Epithelial cell of proximal tubule (primary cell): Measurements from ENCODE around the gene SELE. TPM values are rescaled to one million over a fixed set of nuclear protein-coding genes. Genes with fewer than 3 reads are reported as not detected.

Experiments
- DNase-seq: peaks from one replicate; pipeline ENCODE4 v3.0.0-alpha.2; 2011; ENCODE audit warnings: low read depth
- H3K4me3 ChIP-seq: 2 replicates; pipeline ENCODE4 v1.5.1; 2011; ENCODE audit warnings: low read depth, mild to moderate bottlenecking, low read length
- total RNA-seq: library from RNA; depleted of rRNA; stranded (reverse); fragments of >200 nt; gene quantifications from 2 replicates; pipeline ENCODE4 v1.2.3, GENCODE V29; 2015
- TF ChIP-seq, protein P1 (sequence below): conservative IDR thresholded peaks from 2 replicates; pipeline ENCODE4 v1.5.1; 2012; ENCODE audit warnings: low read depth, mild to moderate bottlenecking, low read length

Gene SELE
- not detected in 2 replicates for total RNA-seq

DNA sequence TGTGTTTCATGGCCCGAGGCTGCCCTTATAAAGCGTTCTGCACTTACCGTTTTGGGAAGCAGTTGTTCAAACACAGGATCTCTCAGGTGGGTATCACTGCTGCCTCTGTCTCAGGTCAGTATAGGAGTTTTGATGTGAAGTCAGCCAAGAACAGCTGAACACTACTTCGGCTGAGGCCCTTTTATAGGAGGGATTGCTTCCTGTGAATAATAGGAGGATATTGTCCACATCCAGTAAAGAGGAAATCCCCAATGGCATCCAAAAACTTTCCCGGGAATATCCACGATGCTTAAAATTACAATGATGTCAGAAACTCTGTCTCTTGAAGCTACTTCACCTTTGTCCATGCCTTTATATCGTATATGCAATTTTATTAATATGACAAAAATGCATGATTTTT lies at the start of gene SELE:
Gene SELE, minus strand, starts transcription at position 156 of the 400 bp plus-strand sequence. CDS start 467 bp downstream, outside the sequence.
- TF ChIP-seq, protein P1, sequence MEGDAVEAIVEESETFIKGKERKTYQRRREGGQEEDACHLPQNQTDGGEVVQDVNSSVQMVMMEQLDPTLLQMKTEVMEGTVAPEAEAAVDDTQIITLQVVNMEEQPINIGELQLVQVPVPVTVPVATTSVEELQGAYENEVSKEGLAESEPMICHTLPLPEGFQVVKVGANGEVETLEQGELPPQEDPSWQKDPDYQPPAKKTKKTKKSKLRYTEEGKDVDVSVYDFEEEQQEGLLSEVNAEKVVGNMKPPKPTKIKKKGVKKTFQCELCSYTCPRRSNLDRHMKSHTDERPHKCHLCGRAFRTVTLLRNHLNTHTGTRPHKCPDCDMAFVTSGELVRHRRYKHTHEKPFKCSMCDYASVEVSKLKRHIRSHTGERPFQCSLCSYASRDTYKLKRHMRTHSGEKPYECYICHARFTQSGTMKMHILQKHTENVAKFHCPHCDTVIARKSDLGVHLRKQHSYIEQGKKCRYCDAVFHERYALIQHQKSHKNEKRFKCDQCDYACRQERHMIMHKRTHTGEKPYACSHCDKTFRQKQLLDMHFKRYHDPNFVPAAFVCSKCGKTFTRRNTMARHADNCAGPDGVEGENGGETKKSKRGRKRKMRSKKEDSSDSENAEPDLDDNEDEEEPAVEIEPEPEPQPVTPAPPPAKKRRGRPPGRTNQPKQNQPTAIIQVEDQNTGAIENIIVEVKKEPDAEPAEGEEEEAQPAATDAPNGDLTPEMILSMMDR = no peak
- DNase-seq = no peak
- H3K4me3 ChIP-seq = no peak within 1 kb of the TSS

GRCh38 chr1:169782596-169782995 lies 48.7 kb upstream of the SELE start:
- TF ChIP-seq, protein P1 = no peak
- DNase-seq = no peak
- no peak overlapping the region for H3K4me3 ChIP-seq

- no peak overlapping the region for H3K4me3 ChIP-seq
- peak; percentile 41 for DNase-seq
- TF ChIP-seq, protein P1 = no peak
Observed at GRCh38 chr1:169779970-169780369, 46.1 kb upstream of the SELE start.

GRCh38 chr1:169779150-169779549 lies 45.3 kb upstream of the SELE start:
- TF ChIP-seq, protein P1 = no peak
- DNase-seq = no peak
- H3K4me3 ChIP-seq = no peak overlapping the region

GRCh38 chr1:169776440-169776839 lies 42.6 kb upstream of the SELE start:
- H3K4me3 ChIP-seq = no peak overlapping the region
- TF ChIP-seq, protein P1 = no peak
- DNase-seq = no peak

- H3K4me3 ChIP-seq = no peak overlapping the region
- no peak for DNase-seq
- TF ChIP-seq, protein P1 = no peak
Observed at GRCh38 chr1:169768161-169768560, 34.3 kb upstream of the SELE start.

- H3K4me3 ChIP-seq = no peak overlapping the region
- no peak for DNase-seq
- TF ChIP-seq, protein P1 = no peak
Observed at GRCh38 chr1:169765580-169766331, 31.9 kb upstream of the SELE start.
